IMR-90 (cell line): Measurements from ENCODE around the gene CTDSPL. TPM values are rescaled to one million over a fixed set of nuclear protein-coding genes. Genes with fewer than 3 reads are reported as not detected.
A peak's percentile ranks its signal among the peaks of the same experiment; 100 is the strongest.

Experiments
- ATAC-seq: fragments of 200-7000 bp; cut with Tn5 transposase; 2 replicates; pipeline ENCODE4 v1.9.1; 2020; ENCODE audit warnings: low read depth, mild to moderate bottlenecking, moderate library complexity
- BruUV-seq: library from RNA; stranded (reverse); fragments of 400-500 nt; replicated peaks from 2 replicates; lab custom pipeline; 2021; lab: Mats Ljungman, UMichigan
- CTCF ChIA-PET: fragments of 300-600 bp; formaldehyde crosslinking; extraction: SDS; loops from one replicate; lab custom pipeline; 2021; ENCODE audit warnings: antibody characterized with exemption; lab: Yijun Ruan, JAX
- POLR2A ChIA-PET: fragments of 300-600 bp; sonication (Branson Sonifier 250); formaldehyde crosslinking; loops from one replicate; lab custom pipeline; 2022; ENCODE audit warnings: antibody characterized with exemption; ENCODE audit not compliant: unreplicated experiment; lab: Charles Lee
- DNase-seq: peaks from one replicate; pipeline ENCODE4 v3.0.0; 2013
- H2AFZ ChIP-seq: replicated peaks from 2 replicates; pipeline ENCODE3; 2013; ENCODE audit warnings: low read length, mild to moderate bottlenecking; ENCODE audit not compliant: poor library complexity
- H2AK5ac ChIP-seq: 2 replicates; pipeline ENCODE4 v1.6.1; 2013; ENCODE audit warnings: low read depth, low read length, inconsistent platforms
- H2AK9ac ChIP-seq: replicated peaks from 2 replicates; pipeline ENCODE3; 2013; ENCODE audit warnings: mild to moderate bottlenecking, low read depth, low read length, moderate library complexity; ENCODE audit not compliant: poor library complexity
- H2BK120ac ChIP-seq: 2 replicates; pipeline ENCODE4 v1.6.1; 2013; ENCODE audit warnings: low read depth, low read length, inconsistent platforms
- H2BK15ac ChIP-seq: 3 replicates; pipeline ENCODE4 v1.6.1; 2013; ENCODE audit warnings: low read depth, low read length, inconsistent platforms
- H2BK20ac ChIP-seq: 2 replicates; pipeline ENCODE4 v1.6.1; 2013; ENCODE audit warnings: low read depth, mild to moderate bottlenecking, inconsistent platforms, low read length, moderate library complexity
- H2BK5ac ChIP-seq: 2 replicates; pipeline ENCODE4 v1.6.1; 2013; ENCODE audit warnings: mild to moderate bottlenecking, low read depth, low read length, inconsistent platforms; ENCODE audit not compliant: poor library complexity, severe bottlenecking
- H3K14ac ChIP-seq: replicated peaks from 2 replicates; pipeline ENCODE4 v1.6.1; 2013; ENCODE audit warnings: low read depth, low read length, inconsistent platforms
- H3K18ac ChIP-seq: 2 replicates; pipeline ENCODE4 v1.6.1; 2013; ENCODE audit warnings: low read depth, low read length, control low read depth
- H3K23ac ChIP-seq: 2 replicates; pipeline ENCODE4 v1.6.1; 2013; ENCODE audit warnings: low read depth, low read length, inconsistent platforms
- H3K27ac ChIP-seq: 2 replicates; pipeline ENCODE4 v1.5.1; 2013; ENCODE audit warnings: mild to moderate bottlenecking, control low read depth, low read length; ENCODE audit not compliant: insufficient read depth
- H3K27me3 ChIP-seq: 2 replicates; pipeline ENCODE4 v1.6.1; 2013; ENCODE audit warnings: low read length; ENCODE audit not compliant: control insufficient read depth, insufficient read depth
- H3K36me3 ChIP-seq: 2 replicates; pipeline ENCODE4 v1.6.1; 2013; ENCODE audit warnings: low read length, mixed read lengths; ENCODE audit not compliant: control insufficient read depth, insufficient read depth
- H3K4ac ChIP-seq: 2 replicates; pipeline ENCODE4 v1.6.1; 2013; ENCODE audit warnings: low read depth, low read length, inconsistent platforms
- H3K4me1 ChIP-seq: 2 replicates; pipeline ENCODE4 v1.6.1; 2013; ENCODE audit warnings: low read length, mixed read lengths; ENCODE audit not compliant: control insufficient read depth, insufficient read depth
- H3K4me2 ChIP-seq: 2 replicates; pipeline ENCODE4 v1.6.1; 2013; ENCODE audit warnings: low read depth, mild to moderate bottlenecking, control low read depth, low read length, moderate library complexity
- H3K4me3 ChIP-seq: 2 replicates; pipeline ENCODE4 v1.5.1; 2013; ENCODE audit warnings: low read depth, mild to moderate bottlenecking, control low read depth, low read length, moderate library complexity; ENCODE audit not compliant: insufficient read depth
- H3K56ac ChIP-seq: 2 replicates; pipeline ENCODE4 v1.6.1; 2013; ENCODE audit warnings: low read length, inconsistent platforms; ENCODE audit not compliant: insufficient read depth; ENCODE audit errors: extremely low read depth
- H3K79me1 ChIP-seq, 2 experiments: 2 replicates each; pipeline ENCODE4 v1.6.1; 2013; ENCODE audit warnings: low read length in 2 of 2, inconsistent platforms in 1 of 2, low read depth in 1 of 2
- H3K9ac ChIP-seq: 2 replicates; pipeline ENCODE4 v1.6.1; 2013; ENCODE audit warnings: low read depth, low read length, control low read depth
- H3K9me1 ChIP-seq: 2 replicates; pipeline ENCODE4 v1.6.1; 2013; ENCODE audit warnings: low read length, inconsistent platforms; ENCODE audit not compliant: insufficient read depth
- H3K9me3 ChIP-seq: 2 replicates; pipeline ENCODE4 v1.6.1; 2013; ENCODE audit warnings: low read length; ENCODE audit not compliant: control insufficient read depth, insufficient read depth
- H4K20me1 ChIP-seq: 2 replicates; pipeline ENCODE4 v1.6.1; 2013; ENCODE audit warnings: low read length, inconsistent platforms; ENCODE audit not compliant: insufficient read depth
- H4K5ac ChIP-seq: 2 replicates; pipeline ENCODE4 v1.6.1; 2013; ENCODE audit warnings: mild to moderate bottlenecking, low read depth, low read length, control low read depth
- H4K8ac ChIP-seq, 2 experiments: 2 replicates each; pipeline ENCODE4 v1.6.1; 2013; ENCODE audit warnings: low read depth in 2 of 2, low read length in 2 of 2, control low read depth in 1 of 2, inconsistent platforms in 1 of 2
- H4K91ac ChIP-seq: 2 replicates; pipeline ENCODE4 v1.6.1; 2013; ENCODE audit warnings: low read depth, low read length, inconsistent platforms; ENCODE audit not compliant: insufficient read depth
- BHLHE40 ChIP-seq: fragments of 150-350 bp; IDR thresholded peaks from 2 replicates; pipeline ENCODE4 v1.6.1; 2016; ENCODE audit warnings: mild to moderate bottlenecking, low read depth, low read length
- CEBPB ChIP-seq: IDR thresholded peaks from 2 replicates; pipeline ENCODE4 v1.6.1; 2012; ENCODE audit warnings: low read depth, low read length, improper control_type of control experiment
- CHD1 ChIP-seq: IDR thresholded peaks from 2 replicates; pipeline ENCODE4 v1.6.1; 2012; ENCODE audit warnings: low read depth, low read length, improper control_type of control experiment
- FOS ChIP-seq: fragments of 150-350 bp; IDR thresholded peaks from 2 replicates; pipeline ENCODE4 v1.6.1; 2016; ENCODE audit warnings: low read depth, low read length
- MAFK ChIP-seq: IDR thresholded peaks from 2 replicates; pipeline ENCODE4 v1.6.1; 2012; ENCODE audit warnings: low read depth, low read length, improper control_type of control experiment
- MAZ ChIP-seq: IDR thresholded peaks from 2 replicates; pipeline ENCODE4 v1.6.1; 2012; ENCODE audit warnings: low read depth, mild to moderate bottlenecking, low read length, improper control_type of control experiment, moderate library complexity, borderline replicate concordance
- MXI1 ChIP-seq: IDR thresholded peaks from 2 replicates; pipeline ENCODE4 v1.6.1; 2012; ENCODE audit warnings: low read depth, mild to moderate bottlenecking, low read length, moderate library complexity, borderline replicate concordance
- NFE2L2 ChIP-seq: fragments of 150-350 bp; IDR thresholded peaks from 2 replicates; pipeline ENCODE4 v1.6.1; 2016; ENCODE audit warnings: low read depth, mild to moderate bottlenecking, low read length
- POLR2A ChIP-seq: IDR thresholded peaks from 2 replicates; pipeline ENCODE4 v1.6.1; 2012; ENCODE audit warnings: mild to moderate bottlenecking, low read depth, low read length
- RAD21 ChIP-seq: IDR thresholded peaks from 2 replicates; pipeline ENCODE4 v1.6.1; 2012; ENCODE audit warnings: low read length, improper control_type of control experiment
- RCOR1 ChIP-seq: IDR thresholded peaks from 2 replicates; pipeline ENCODE4 v1.6.1; 2012; ENCODE audit warnings: mild to moderate bottlenecking, low read length, improper control_type of control experiment; ENCODE audit not compliant: insufficient replicate concordance
- RFX5 ChIP-seq: IDR thresholded peaks from 2 replicates; pipeline ENCODE4 v1.8.0; 2012; ENCODE audit warnings: low read depth, mild to moderate bottlenecking, low read length, moderate library complexity
- SMC3 ChIP-seq: fragments of 150-350 bp; IDR thresholded peaks from 2 replicates; pipeline ENCODE4 v1.6.1; 2016; ENCODE audit warnings: low read depth, mild to moderate bottlenecking, antibody characterized with exemption, low read length, moderate library complexity
- WGBS, 2 experiments: methylation state at CpG; one replicate each; pipeline versions ENCODE4 v1.1.5 to v1.1.7; 2013; ENCODE audit warnings: missing lambda C conversion rate in 2 of 2; ENCODE audit not compliant: insufficient read length in 1 of 2; ENCODE audit errors: extremely low coverage in 2 of 2; 5-methylcytosine and 5-hydroxymethylcytosine counted together
- dilution Hi-C: fragments of 300-500 bp; cut with HindIII; formaldehyde crosslinking; loops from one replicate; pipeline ENCODE4 v1.14.3; 2018; ENCODE audit warnings: low sequenced_read_pairs; ENCODE audit not compliant: unreplicated experiment
- in situ Hi-C: fragments of 300-500 bp; cut with MboI; formaldehyde crosslinking; loops from 3 replicates; pipeline ENCODE4 v1.14.3; 2019; ENCODE audit warnings: low sequenced_read_pairs, inconsistent platforms, mixed read lengths
- intact Hi-C: fragments of 100-400 bp; cut with micrococcal nuclease; formaldehyde crosslinking; loops from 2 replicates; pipeline ENCODE4 v1.10.0; 2022
- polyA plus RNA-seq, 3 experiments: library from polyadenylated mRNA; depleted of rRNA; stranded (reverse); fragments of >200 nt; gene quantifications; 2 replicates each; pipeline ENCODE4 v1.2.3, GENCODE V29; 2012; ENCODE audit warnings: low replicate concordance in 1 of 3
- total RNA-seq: library from RNA; depleted of rRNA; stranded (reverse); fragments of >200 nt; gene quantifications from 2 replicates; pipeline ENCODE4 v1.2.3, GENCODE V29; 2012
- TF ChIP-seq, protein P1 (sequence below): fragments of 150-350 bp; IDR thresholded peaks from 2 replicates; pipeline ENCODE4 v1.6.1; 2016; ENCODE audit warnings: low read depth, mild to moderate bottlenecking, low read length, moderate library complexity, borderline replicate concordance
- TF ChIP-seq, protein P2 (sequence below): conservative IDR thresholded peaks from 2 replicates; pipeline ENCODE4 v1.5.1; 2012; ENCODE audit warnings: mild to moderate bottlenecking, low read depth, low read length, improper control_type of control experiment
- TF ChIP-seq, protein P3 (sequence below): fragments of 150-350 bp; IDR thresholded peaks from 2 replicates; pipeline ENCODE4 v1.6.1; 2017; ENCODE audit warnings: mild to moderate bottlenecking, antibody characterized with exemption, low read length, low read depth

CTDSPL gene
- total and polyA plus RNA-seq, 2 of the 4 experiments (the other 2 are of a cell fraction), result 24.5 to 29.0 TPM

DNA sequence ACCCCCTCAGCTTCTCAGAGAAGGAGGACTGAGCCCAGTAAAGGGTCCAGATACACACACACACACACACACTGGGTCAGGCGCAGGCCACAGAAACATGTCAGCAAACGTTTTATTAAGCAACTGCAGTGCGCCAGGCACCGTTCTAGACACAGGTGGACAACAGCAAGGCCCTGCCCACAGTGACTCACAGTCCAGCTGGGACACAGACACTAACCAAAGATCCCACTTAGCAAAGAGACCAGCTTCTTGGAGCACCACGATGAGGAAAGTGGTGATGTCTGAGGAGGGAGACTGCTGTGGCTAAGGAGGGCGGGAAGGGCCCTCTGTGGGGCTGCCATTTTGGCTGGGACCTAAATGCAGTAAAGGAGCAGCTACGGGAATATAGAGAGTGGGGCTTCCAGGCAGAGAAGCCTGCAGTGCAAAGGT is 126.1 kb downstream of the CTDSPL start:
- Histone ChIP-seq H3K9me1 (0 out of 2 replicates have a peak, but pooled peaks cover 7% of the 10 kb centered on the region), H3K4me3 (no peak overlapping the region)
- POLR2A ChIA-PET, result no interaction called here

More for the DNA sequence above, 126.1 kb downstream of the CTDSPL start:
- Histone ChIP-seq H2BK5ac (no peak overlapping the region), H3K36me3 (peaks cover 5% of the 10 kb centered on the region; the same call in 1 of the 2 replicates), H4K91ac (no peak overlapping the region), H2AFZ (no peak overlapping the region), H3K27ac (no peak overlapping the region), H3K56ac (no peak overlapping the region), H3K9ac (no peak overlapping the region), H2BK120ac (no peak overlapping the region), H4K8ac (no peak overlapping the region), H3K9me3 (no peaks in the 10 kb centered on the region), H3K79me1 (no peaks in the 10 kb centered on the region), H3K4ac (no peak overlapping the region), H2BK15ac (no peak overlapping the region), H3K14ac (no peak overlapping the region), H2AK9ac (no peak overlapping the region), H3K4me2 (no peak overlapping the region), H2BK20ac (no peak overlapping the region), H4K5ac (no peak overlapping the region), H3K18ac (no peak overlapping the region), H3K23ac (no peak overlapping the region), H4K20me1 (no peaks in the 10 kb centered on the region), H3K27me3 (no peaks in the 10 kb centered on the region; the same call in 1 of the 2 replicates), H3K4me1 (no peaks in the 10 kb centered on the region), H2AK5ac (no peak overlapping the region)
- TF ChIP-seq, protein P1, sequence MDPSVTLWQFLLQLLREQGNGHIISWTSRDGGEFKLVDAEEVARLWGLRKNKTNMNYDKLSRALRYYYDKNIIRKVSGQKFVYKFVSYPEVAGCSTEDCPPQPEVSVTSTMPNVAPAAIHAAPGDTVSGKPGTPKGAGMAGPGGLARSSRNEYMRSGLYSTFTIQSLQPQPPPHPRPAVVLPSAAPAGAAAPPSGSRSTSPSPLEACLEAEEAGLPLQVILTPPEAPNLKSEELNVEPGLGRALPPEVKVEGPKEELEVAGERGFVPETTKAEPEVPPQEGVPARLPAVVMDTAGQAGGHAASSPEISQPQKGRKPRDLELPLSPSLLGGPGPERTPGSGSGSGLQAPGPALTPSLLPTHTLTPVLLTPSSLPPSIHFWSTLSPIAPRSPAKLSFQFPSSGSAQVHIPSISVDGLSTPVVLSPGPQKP, result no peak
- no peak for TF ChIP-seq MAFK
- no peak for TF ChIP-seq FOS
- TF ChIP-seq NFE2L2, result no peak
- TF ChIP-seq RCOR1, result no peak
- no peak for TF ChIP-seq SMC3
- TF ChIP-seq MAZ, result no peak
- TF ChIP-seq BHLHE40, result no peak
- TF ChIP-seq, protein P2, sequence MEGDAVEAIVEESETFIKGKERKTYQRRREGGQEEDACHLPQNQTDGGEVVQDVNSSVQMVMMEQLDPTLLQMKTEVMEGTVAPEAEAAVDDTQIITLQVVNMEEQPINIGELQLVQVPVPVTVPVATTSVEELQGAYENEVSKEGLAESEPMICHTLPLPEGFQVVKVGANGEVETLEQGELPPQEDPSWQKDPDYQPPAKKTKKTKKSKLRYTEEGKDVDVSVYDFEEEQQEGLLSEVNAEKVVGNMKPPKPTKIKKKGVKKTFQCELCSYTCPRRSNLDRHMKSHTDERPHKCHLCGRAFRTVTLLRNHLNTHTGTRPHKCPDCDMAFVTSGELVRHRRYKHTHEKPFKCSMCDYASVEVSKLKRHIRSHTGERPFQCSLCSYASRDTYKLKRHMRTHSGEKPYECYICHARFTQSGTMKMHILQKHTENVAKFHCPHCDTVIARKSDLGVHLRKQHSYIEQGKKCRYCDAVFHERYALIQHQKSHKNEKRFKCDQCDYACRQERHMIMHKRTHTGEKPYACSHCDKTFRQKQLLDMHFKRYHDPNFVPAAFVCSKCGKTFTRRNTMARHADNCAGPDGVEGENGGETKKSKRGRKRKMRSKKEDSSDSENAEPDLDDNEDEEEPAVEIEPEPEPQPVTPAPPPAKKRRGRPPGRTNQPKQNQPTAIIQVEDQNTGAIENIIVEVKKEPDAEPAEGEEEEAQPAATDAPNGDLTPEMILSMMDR, result no peak
- TF ChIP-seq CEBPB, result no peak
- TF ChIP-seq, protein P3, sequence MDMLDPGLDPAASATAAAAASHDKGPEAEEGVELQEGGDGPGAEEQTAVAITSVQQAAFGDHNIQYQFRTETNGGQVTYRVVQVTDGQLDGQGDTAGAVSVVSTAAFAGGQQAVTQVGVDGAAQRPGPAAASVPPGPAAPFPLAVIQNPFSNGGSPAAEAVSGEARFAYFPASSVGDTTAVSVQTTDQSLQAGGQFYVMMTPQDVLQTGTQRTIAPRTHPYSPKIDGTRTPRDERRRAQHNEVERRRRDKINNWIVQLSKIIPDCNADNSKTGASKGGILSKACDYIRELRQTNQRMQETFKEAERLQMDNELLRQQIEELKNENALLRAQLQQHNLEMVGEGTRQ, result no peak
- no peak for TF ChIP-seq CHD1
- TF ChIP-seq POLR2A, result no peak
- TF ChIP-seq RAD21, result no peak
- TF ChIP-seq MXI1, result no peak
- TF ChIP-seq RFX5, result no peak
- ATAC-seq, result no peak
- DNase-seq, result peak; percentile 30
- no TSS peak for BruUV-seq
- intact Hi-C loops, result no loop called here
- CTCF ChIA-PET, result interaction anchor here (0.6 kb wide), 1 partner anchor 140 kb away, joined by 3 read pairs; no protein-coding TSS in a partner anchor
- in situ Hi-C loops, result no loop called here
- dilution Hi-C loops, result no loop called here
- WGBS, 2 experiments, result 91% methylated on average over 4 of the region's 7 CpGs; no CpG with 5 or more reads in 1 of the 2 experiments
